Stomach (tissue), 4 donors: Measurements from ENCODE around the gene MYPN.

Experiments
- CTCF ChIP-seq, 7 experiments: fragments of 450-650 bp in 4 of 7; fragments of 200-600 bp in 3 of 7; sonication (generic) in 3 of 7; IDR thresholded peaks; one replicate each; pipeline ENCODE4 v1.5.1; 2016 to 2019; ENCODE audit warnings: antibody characterized with exemption in 7 of 7, control low read depth in 2 of 7, mild to moderate bottlenecking in 1 of 7
- EP300 ChIP-seq: sonication (generic); formaldehyde crosslinking; IDR thresholded peaks from one replicate; pipeline ENCODE4 v1.6.1; 2017; ENCODE audit warnings: antibody characterized with exemption
- POLR2AphosphoS5 ChIP-seq, 3 donors: sonication (generic); formaldehyde crosslinking; IDR thresholded peaks; one replicate each; pipeline ENCODE4 v1.6.1; 2016; ENCODE audit warnings: antibody characterized with exemption in 3 of 3

- no peak for TF ChIP-seq EP300
- no peak for TF ChIP-seq CTCF (IDR thresholded peaks at IDR 0.05)
- no peak for TF ChIP-seq POLR2AphosphoS5 (IDR thresholded peaks at IDR 0.05)
These were observed 18.7 kb upstream of the MYPN start for GRCh38 chr10:68090586-68090985.
